ENCODE measurements around the gene DLST. TPM values are rescaled to one million over a fixed set of nuclear protein-coding genes. Genes with fewer than 3 reads are reported as not detected.
A peak's percentile ranks its signal among the peaks of the same experiment; 100 is the strongest.

The DLST gene
- total and polyA plus RNA-seq, 2 donors (not counting 1 experiment from before 2014, with no cell fraction given): 95.3 to 214 TPM

DNA sequence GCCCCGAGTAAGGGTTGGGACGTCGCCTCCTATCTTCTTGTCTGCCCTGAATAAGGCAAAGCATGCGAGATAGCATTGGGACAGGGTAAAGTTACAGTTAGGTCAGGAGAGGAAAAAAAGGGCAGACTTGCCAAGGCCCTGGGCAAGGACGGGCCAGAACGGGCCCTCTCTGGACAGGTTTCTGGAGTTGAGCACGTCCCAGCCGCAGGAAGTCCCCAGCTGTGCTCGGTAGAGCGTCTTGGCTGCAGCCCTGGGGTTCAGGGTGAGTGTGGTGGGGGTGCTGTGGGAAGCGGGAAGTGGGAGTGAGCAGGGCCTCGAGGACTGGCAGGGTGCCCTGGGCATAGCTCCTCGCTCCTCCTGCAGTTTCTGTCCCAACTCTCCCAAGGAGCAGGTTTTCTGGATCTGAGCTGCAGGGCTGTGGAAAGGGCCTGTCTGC, 35.9 kb downstream of the DLST start:
- no peak overlapping the region for H3K4me2 ChIP-seq (ENCODE audit: extremely low read depth, insufficient read depth, low read length)
- no peak overlapping the region for H3K9ac ChIP-seq (ENCODE audit: insufficient read depth, low read length)
- H4K20me1 ChIP-seq (ENCODE audit: control insufficient read depth, extremely low read depth, insufficient read depth, low read length): no peaks in the 10 kb centered on the region
- H3K79me2 ChIP-seq (ENCODE audit: control insufficient read depth, insufficient read depth, low read length): no peaks in the 10 kb centered on the region
- H3K4me1 ChIP-seq (ENCODE audit: control insufficient read depth, extremely low read depth, insufficient read depth, low read length): peaks cover 4% of the 10 kb centered on the region
- no peaks in the 10 kb centered on the region for H3K9me3 ChIP-seq (ENCODE audit: control insufficient read depth, insufficient read depth, low read depth, low read length)
- no peaks in the 10 kb centered on the region for H3K27me3 ChIP-seq (ENCODE audit: control insufficient read depth, insufficient read depth, low read length)
- TF ChIP-seq EZH2 (IDR thresholded peaks at IDR 0.05; ENCODE audit: low read length, missing control alignments): no peak
- TF ChIP-seq, protein P1, sequence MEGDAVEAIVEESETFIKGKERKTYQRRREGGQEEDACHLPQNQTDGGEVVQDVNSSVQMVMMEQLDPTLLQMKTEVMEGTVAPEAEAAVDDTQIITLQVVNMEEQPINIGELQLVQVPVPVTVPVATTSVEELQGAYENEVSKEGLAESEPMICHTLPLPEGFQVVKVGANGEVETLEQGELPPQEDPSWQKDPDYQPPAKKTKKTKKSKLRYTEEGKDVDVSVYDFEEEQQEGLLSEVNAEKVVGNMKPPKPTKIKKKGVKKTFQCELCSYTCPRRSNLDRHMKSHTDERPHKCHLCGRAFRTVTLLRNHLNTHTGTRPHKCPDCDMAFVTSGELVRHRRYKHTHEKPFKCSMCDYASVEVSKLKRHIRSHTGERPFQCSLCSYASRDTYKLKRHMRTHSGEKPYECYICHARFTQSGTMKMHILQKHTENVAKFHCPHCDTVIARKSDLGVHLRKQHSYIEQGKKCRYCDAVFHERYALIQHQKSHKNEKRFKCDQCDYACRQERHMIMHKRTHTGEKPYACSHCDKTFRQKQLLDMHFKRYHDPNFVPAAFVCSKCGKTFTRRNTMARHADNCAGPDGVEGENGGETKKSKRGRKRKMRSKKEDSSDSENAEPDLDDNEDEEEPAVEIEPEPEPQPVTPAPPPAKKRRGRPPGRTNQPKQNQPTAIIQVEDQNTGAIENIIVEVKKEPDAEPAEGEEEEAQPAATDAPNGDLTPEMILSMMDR (conservative IDR thresholded peaks at IDR 0.05 in 1 of 2, IDR thresholded peaks at IDR 0.05 in 1 of 2; ENCODE audit: low read depth in 1 of 2, low read length in 2 of 2): no peak
- H3K36me3 ChIP-seq (ENCODE audit: control insufficient read depth, insufficient read depth, low read length): no peaks in the 10 kb centered on the region
- H3K4me3 ChIP-seq (replicated peaks in 1 of 4; ENCODE audit: control extremely low read depth in 1 of 4, insufficient read depth in 1 of 4, low read depth in 3 of 4, low read length in 4 of 4): no peak overlapping the region
- DNase-seq (ENCODE audit: low read depth in 2 of 2): peak in 1 of 2 donors; percentile 13
- no peak overlapping the region for H3K27ac ChIP-seq (ENCODE audit: insufficient read depth, low read length)
- H2AFZ ChIP-seq (ENCODE audit: low read length): no peak overlapping the region

DNA sequence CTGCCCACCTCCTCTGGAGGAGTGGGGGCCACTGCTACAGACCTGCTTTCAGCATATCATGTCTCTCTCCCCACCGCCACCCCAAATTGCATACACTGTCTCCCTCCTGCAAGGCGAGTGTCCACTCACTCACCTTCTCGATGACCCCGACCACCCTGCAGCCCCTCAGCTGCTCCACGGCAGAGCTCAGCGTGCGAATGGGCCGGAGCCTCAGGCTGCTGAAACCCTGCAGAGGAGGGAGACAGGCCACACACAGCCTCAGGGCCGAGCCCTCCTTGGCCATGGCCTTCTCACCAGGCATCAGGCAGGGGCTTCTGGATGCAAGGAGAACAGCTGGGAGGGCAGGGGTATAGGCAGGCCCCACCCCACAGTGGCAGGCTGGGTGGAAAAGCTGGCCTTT, 36.7 kb downstream of the DLST start:
- Histone ChIP-seq H3K27ac (ENCODE audit: insufficient read depth, low read length) (no peak overlapping the region), H3K4me3 (replicated peaks in 1 of 4; ENCODE audit: control extremely low read depth in 1 of 4, insufficient read depth in 1 of 4, low read depth in 3 of 4, low read length in 4 of 4) (no peak overlapping the region), H2AFZ (ENCODE audit: low read length) (no peak overlapping the region), H3K27me3 (ENCODE audit: control insufficient read depth, insufficient read depth, low read length) (no peaks in the 10 kb centered on the region), H3K4me2 (ENCODE audit: extremely low read depth, insufficient read depth, low read length) (no peak overlapping the region), H3K36me3 (ENCODE audit: control insufficient read depth, insufficient read depth, low read length) (no peaks in the 10 kb centered on the region), H3K4me1 (ENCODE audit: control insufficient read depth, extremely low read depth, insufficient read depth, low read length) (peaks cover 4% of the 10 kb centered on the region), H3K79me2 (ENCODE audit: control insufficient read depth, insufficient read depth, low read length) (no peaks in the 10 kb centered on the region), H4K20me1 (ENCODE audit: control insufficient read depth, extremely low read depth, insufficient read depth, low read length) (no peaks in the 10 kb centered on the region), H3K9ac (ENCODE audit: insufficient read depth, low read length) (no peak overlapping the region), H3K9me3 (ENCODE audit: control insufficient read depth, insufficient read depth, low read depth, low read length) (no peaks in the 10 kb centered on the region)
- no peak for TF ChIP-seq EZH2 (IDR thresholded peaks at IDR 0.05; ENCODE audit: low read length, missing control alignments)
- TF ChIP-seq, protein P1 (conservative IDR thresholded peaks at IDR 0.05 in 1 of 2, IDR thresholded peaks at IDR 0.05 in 1 of 2; ENCODE audit: low read depth in 1 of 2, low read length in 2 of 2): no peak
- no peak for DNase-seq (ENCODE audit: low read depth in 2 of 2)

DNA sequence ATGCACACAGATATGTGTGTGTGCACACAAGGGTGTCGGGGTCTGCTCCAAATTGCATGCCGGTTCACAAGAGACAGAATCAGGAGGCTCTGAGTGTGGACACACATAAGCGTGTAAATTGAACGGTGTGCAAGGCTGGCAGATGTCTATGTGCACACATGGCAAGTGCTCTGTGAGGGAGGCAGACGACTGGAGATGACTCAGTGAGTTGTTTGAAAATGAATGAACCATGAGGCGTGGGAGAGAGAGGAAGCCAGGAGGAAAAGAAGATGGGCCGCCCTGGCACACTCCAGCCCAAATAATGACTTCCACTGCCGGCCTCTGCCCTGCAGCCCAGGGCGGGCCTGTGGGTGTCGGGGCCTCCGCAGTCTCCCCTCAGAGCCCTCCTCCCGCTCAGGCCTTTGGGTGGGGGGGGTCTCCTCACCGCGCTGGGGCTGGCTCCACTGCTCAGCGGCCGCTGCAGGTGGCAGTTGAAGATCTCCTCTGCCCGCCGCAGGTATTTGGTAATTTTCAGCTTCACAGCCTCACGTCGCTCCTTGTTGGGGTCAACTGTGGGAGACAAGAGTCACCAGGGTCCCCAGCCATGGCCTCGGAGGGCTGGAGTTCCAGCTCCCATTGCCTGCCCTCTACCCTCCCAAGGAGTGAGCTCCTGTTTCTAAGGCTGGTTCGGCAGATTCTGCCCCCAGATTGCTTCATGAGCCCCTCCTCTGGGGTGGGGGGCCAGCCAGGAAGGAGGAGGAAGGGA, 37.9 kb downstream of the DLST start:
- H3K79me2 ChIP-seq (ENCODE audit: control insufficient read depth, insufficient read depth, low read length): no peaks in the 10 kb centered on the region
- TF ChIP-seq, protein P1 (conservative IDR thresholded peaks at IDR 0.05 in 1 of 2, IDR thresholded peaks at IDR 0.05 in 1 of 2; ENCODE audit: low read depth in 1 of 2, low read length in 2 of 2): no peak
- no peak for TF ChIP-seq EZH2 (IDR thresholded peaks at IDR 0.05; ENCODE audit: low read length, missing control alignments)
- H3K4me3 ChIP-seq (replicated peaks in 1 of 4; ENCODE audit: control extremely low read depth in 1 of 4, insufficient read depth in 1 of 4, low read depth in 3 of 4, low read length in 4 of 4): no peak overlapping the region
- no peak overlapping the region for H3K27ac ChIP-seq (ENCODE audit: insufficient read depth, low read length)
- H3K4me2 ChIP-seq (ENCODE audit: extremely low read depth, insufficient read depth, low read length): no peak overlapping the region
- H3K9me3 ChIP-seq (ENCODE audit: control insufficient read depth, insufficient read depth, low read depth, low read length): no peaks in the 10 kb centered on the region
- no peaks in the 10 kb centered on the region for H3K27me3 ChIP-seq (ENCODE audit: control insufficient read depth, insufficient read depth, low read length)
- H3K9ac ChIP-seq (ENCODE audit: insufficient read depth, low read length): no peak overlapping the region
- peak in 1 of 2 donors; percentile 54 for DNase-seq (ENCODE audit: low read depth in 2 of 2)
- H3K4me1 ChIP-seq (ENCODE audit: control insufficient read depth, extremely low read depth, insufficient read depth, low read length): peaks cover 4% of the 10 kb centered on the region
- no peak overlapping the region for H2AFZ ChIP-seq (ENCODE audit: low read length)
- no peaks in the 10 kb centered on the region for H4K20me1 ChIP-seq (ENCODE audit: control insufficient read depth, extremely low read depth, insufficient read depth, low read length)
- no peaks in the 10 kb centered on the region for H3K36me3 ChIP-seq (ENCODE audit: control insufficient read depth, insufficient read depth, low read length)

Measured in fibroblast of lung (primary cell).